ENCODE results near the gene INIP.

Gene INIP

GRCh38 chr9:112670991-112671625 is 46.8 kb downstream of the INIP start:
- DNase-seq (ENCODE audit: low read depth), result no peak

GRCh38 chr9:112669326-112669725 is 48.6 kb downstream of the INIP start:
- DNase-seq (ENCODE audit: low read depth), result no peak

- DNase-seq (ENCODE audit: low read depth), result no peak
Measured at GRCh38 chr9:112665347-112665746, 52.6 kb downstream of the INIP start.

- no peak for DNase-seq (ENCODE audit: low read depth)
Measured at GRCh38 chr9:112664531-112664930, 53.4 kb downstream of the INIP start.

GRCh38 chr9:112663681-112664080 is 54.2 kb downstream of the INIP start:
- DNase-seq (ENCODE audit: low read depth), result no peak

- no peak for DNase-seq (ENCODE audit: low read depth)
Measured at GRCh38 chr9:112659906-112660305, 58.0 kb downstream of the INIP start.

GRCh38 chr9:112655668-112656067 is 62.2 kb downstream of the INIP start:
- no peak for DNase-seq (ENCODE audit: low read depth)

- no peak for DNase-seq (ENCODE audit: low read depth)
Measured at GRCh38 chr9:112654282-112654681, 63.6 kb downstream of the INIP start.

- no peak for DNase-seq (ENCODE audit: low read depth)
Measured at GRCh38 chr9:112648624-112649023, 69.3 kb downstream of the INIP start.

- DNase-seq (ENCODE audit: low read depth), result no peak
Measured at GRCh38 chr9:112647596-112647995, 70.3 kb downstream of the INIP start.

- DNase-seq (ENCODE audit: low read depth), result no peak
Measured at GRCh38 chr9:112642126-112642525, 75.8 kb downstream of the INIP start.

- no peak for DNase-seq (ENCODE audit: low read depth)
Measured at GRCh38 chr9:112640311-112640710, 77.6 kb downstream of the INIP start.
